CD8-positive, alpha-beta memory T cell (primary cell): Measurements from ENCODE around the gene RPGRIP1L. TPM values are rescaled to one million over a fixed set of nuclear protein-coding genes. Genes with fewer than 3 reads are reported as not detected.
"Not testable (repeated sequence)": the region's sequence is repeated elsewhere in the genome, so short reads cannot be mapped to it uniquely, and the experiment has no call there.

Source experiments
- CTCF ChIA-PET: fragments of 350-600 bp; sonication (Branson Sonifier 250); formaldehyde crosslinking; loops from one replicate; lab custom pipeline; 2021; ENCODE audit warnings: antibody characterized with exemption; lab: Charles Lee
- POLR2A ChIA-PET: fragments of 350-600 bp; sonication (Branson Sonifier 250); formaldehyde crosslinking; loops from one replicate; lab custom pipeline; 2021; ENCODE audit warnings: antibody characterized with exemption; lab: Charles Lee
- DNase-seq, 5 donors: peaks; one replicate each; pipeline versions ENCODE4 v3.0.0 to v3.0.0-alpha.2; 2020 to 2022; ENCODE audit warnings: mixed read lengths in 1 of 5
- H3K27ac ChIP-seq: one replicate; pipeline ENCODE4 v1.7.0; 2013; ENCODE audit warnings: low read depth, mild to moderate bottlenecking, low read length, moderate library complexity
- H3K27me3 ChIP-seq: 2 replicates; pipeline ENCODE4 v1.7.0; 2013; ENCODE audit warnings: low read length, mild to moderate bottlenecking; ENCODE audit not compliant: insufficient read depth, poor library complexity, severe bottlenecking
- H3K36me3 ChIP-seq: 2 replicates; pipeline ENCODE4 v1.7.0; 2013; ENCODE audit warnings: mild to moderate bottlenecking, low read length, moderate library complexity; ENCODE audit not compliant: insufficient read depth
- H3K4me1 ChIP-seq: 2 replicates; pipeline ENCODE4 v1.7.0; 2013; ENCODE audit warnings: mild to moderate bottlenecking, low read length, moderate library complexity; ENCODE audit not compliant: insufficient read depth
- H3K4me3 ChIP-seq: 2 replicates; pipeline ENCODE4 v1.7.0; 2013; ENCODE audit warnings: mild to moderate bottlenecking, low read length
- H3K9me3 ChIP-seq: 2 replicates; pipeline ENCODE4 v1.7.0; 2013; ENCODE audit warnings: mild to moderate bottlenecking, low read length
- H3K27ac Mint-ChIP-seq, 8 donors: one replicate each; pipeline ENCODE4 v1.8.0; 2020 to 2021; ENCODE audit warnings: mixed read lengths in 8 of 8, mild to moderate bottlenecking in 6 of 8, inconsistent platforms in 3 of 8, moderate library complexity in 3 of 8
- H3K27me3 Mint-ChIP-seq, 2 donors: one replicate each; pipeline ENCODE4 v1.8.0; 2020 to 2021; ENCODE audit warnings: mixed read lengths in 2 of 2, mild to moderate bottlenecking in 1 of 2, moderate library complexity in 1 of 2
- H3K36me3 Mint-ChIP-seq, 3 donors: one replicate each; pipeline ENCODE4 v1.8.0; 2020 to 2021; ENCODE audit warnings: mixed read lengths in 3 of 3, inconsistent platforms in 1 of 3, mild to moderate bottlenecking in 1 of 3
- H3K4me1 Mint-ChIP-seq, 3 donors: one replicate each; pipeline ENCODE4 v1.8.0; 2020 to 2021; ENCODE audit warnings: mixed read lengths in 3 of 3, inconsistent platforms in 1 of 3, mild to moderate bottlenecking in 1 of 3
- H3K4me3 Mint-ChIP-seq, 7 donors: one replicate each; pipeline ENCODE4 v1.8.0; 2020 to 2021; ENCODE audit warnings: mixed read lengths in 7 of 7, mild to moderate bottlenecking in 6 of 7, moderate library complexity in 4 of 7, inconsistent platforms in 2 of 7
- H3K9me3 Mint-ChIP-seq, 5 donors: one replicate each; pipeline ENCODE4 v1.8.0; 2020 to 2022; ENCODE audit warnings: mixed read lengths in 5 of 5, mild to moderate bottlenecking in 3 of 5, moderate library complexity in 2 of 5, inconsistent platforms in 1 of 5
- polyA plus RNA-seq: library from polyadenylated mRNA; unstranded; fragments of 300-500 nt; fragmentation: Illumina TruSeq; gene quantifications from one replicate; pipeline ENCODE4 v1.2.3, GENCODE V29; 2021
- total RNA-seq, 2 experiments: library from RNA; stranded (reverse); gene quantifications; one replicate each; pipeline ENCODE4 v1.2.3, GENCODE V29; 2021

The RPGRIP1L gene
- total and polyA plus RNA-seq, 3 experiments from 2014 or later = 3.0 to 9.8 (median 9.6) TPM

DNA sequence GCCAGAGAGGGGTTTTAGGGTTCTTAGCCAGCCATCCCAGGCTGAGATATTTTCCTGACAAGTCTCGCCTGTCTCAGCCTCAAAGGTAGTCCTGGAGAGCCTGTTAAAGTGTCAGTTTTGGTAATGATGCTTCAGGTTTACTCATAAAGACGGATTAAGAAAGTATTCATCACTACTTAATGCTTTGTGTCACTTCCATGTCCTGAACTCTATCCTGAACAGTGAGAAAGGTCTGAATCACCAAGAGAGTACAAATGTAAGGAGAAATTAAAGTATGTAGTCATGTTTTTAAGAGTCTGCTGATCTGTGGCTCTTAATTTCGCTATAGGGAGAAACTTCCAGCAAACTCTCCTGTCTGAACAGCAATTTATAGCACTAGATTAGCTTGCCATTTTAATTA, 14.0 kb downstream of the RPGRIP1L start:
- Mint-ChIP-seq H3K27me3 (no peaks in the 10 kb centered on the region), H3K27ac (no peak overlapping the region), H3K9me3 (peaks cover 0 to 8% (median 0%) of the 10 kb centered on the region in 5 donors), H3K4me1 (no peaks in the 10 kb centered on the region), H3K4me3 (no peak overlapping the region), H3K36me3 (peaks cover 4 to 22% (median 15%) of the 10 kb centered on the region in 3 donors)
- H3K36me3 ChIP-seq = no peaks in the 10 kb centered on the region
- H3K27me3 ChIP-seq = no peaks in the 10 kb centered on the region
- ChIA-PET CTCF (no interaction called here), POLR2A (no interaction called here)
- no peak for DNase-seq
- H3K9me3 ChIP-seq = no peaks in the 10 kb centered on the region
- no peak overlapping the region for H3K27ac ChIP-seq
- no peak overlapping the region for H3K4me3 ChIP-seq
- no peaks in the 10 kb centered on the region for H3K4me1 ChIP-seq

DNA sequence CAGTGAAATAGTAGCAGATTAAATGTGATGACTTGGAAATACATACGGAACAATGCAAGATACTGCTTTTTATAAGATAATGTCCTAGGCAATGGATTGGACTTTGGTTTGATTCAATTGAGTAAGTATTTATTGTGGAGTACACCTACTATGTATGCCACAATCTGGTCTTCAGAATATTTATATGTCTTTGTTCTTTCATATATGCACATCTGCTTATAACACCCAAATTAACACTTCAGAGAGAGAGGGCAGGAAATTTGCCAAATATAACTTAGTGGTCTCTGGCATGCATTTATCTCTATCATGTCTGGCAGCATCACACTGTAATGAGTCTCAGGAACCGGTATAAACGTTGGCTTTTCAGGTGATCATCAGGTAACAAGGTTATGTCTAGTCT, 16.9 kb downstream of the RPGRIP1L start:
- no peak overlapping the region for H3K4me3 ChIP-seq
- H3K9me3 ChIP-seq = no peaks in the 10 kb centered on the region
- no peaks in the 10 kb centered on the region for H3K27me3 ChIP-seq
- Mint-ChIP-seq H3K4me1 (no peaks in the 10 kb centered on the region), H3K4me3 (no peak overlapping the region), H3K36me3 (peaks cover 6 to 24% (median 24%) of the 10 kb centered on the region in 3 donors), H3K27me3 (no peaks in the 10 kb centered on the region), H3K9me3 (peaks cover 0 to 8% (median 0%) of the 10 kb centered on the region in 5 donors), H3K27ac (peak overlapping the region in 1 of 8 donors; percentile 25)
- no peaks in the 10 kb centered on the region for H3K36me3 ChIP-seq
- ChIA-PET POLR2A (no interaction called here), CTCF (no interaction called here)
- no peak for DNase-seq
- H3K4me1 ChIP-seq = no peaks in the 10 kb centered on the region
- H3K27ac ChIP-seq = no peak overlapping the region

DNA sequence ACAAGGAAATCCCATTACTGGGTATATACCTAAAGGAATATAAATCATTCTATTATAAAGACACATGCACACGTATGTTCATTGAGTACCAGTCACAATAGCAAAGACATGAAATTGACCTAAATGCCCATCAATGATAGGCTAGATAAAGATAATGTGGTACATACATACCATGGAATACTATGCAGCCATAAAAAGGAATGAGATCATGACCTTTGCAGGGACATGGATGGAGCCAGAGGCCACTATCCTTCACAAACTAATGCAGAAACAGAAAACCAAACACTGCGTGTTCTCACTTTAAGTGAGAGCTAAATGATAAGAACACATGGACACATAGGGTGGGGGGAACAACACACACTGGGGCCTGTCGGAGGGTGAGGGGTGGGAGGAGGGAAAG, 18.3 kb downstream of the RPGRIP1L start:
- H3K27ac Mint-ChIP-seq, H3K36me3 ChIP-seq, H3K4me1 ChIP-seq, POLR2A ChIA-PET, H3K4me3 Mint-ChIP-seq, H3K4me1 Mint-ChIP-seq, H3K27ac ChIP-seq, DNase-seq, H3K4me3 ChIP-seq, H3K9me3 ChIP-seq, H3K27me3 ChIP-seq, H3K27me3 Mint-ChIP-seq, CTCF ChIA-PET, H3K9me3 Mint-ChIP-seq: not testable (repeated sequence)
- H3K36me3 Mint-ChIP-seq = peaks cover 6 to 24% (median 23%) of the 10 kb centered on the region in 3 donors

DNA sequence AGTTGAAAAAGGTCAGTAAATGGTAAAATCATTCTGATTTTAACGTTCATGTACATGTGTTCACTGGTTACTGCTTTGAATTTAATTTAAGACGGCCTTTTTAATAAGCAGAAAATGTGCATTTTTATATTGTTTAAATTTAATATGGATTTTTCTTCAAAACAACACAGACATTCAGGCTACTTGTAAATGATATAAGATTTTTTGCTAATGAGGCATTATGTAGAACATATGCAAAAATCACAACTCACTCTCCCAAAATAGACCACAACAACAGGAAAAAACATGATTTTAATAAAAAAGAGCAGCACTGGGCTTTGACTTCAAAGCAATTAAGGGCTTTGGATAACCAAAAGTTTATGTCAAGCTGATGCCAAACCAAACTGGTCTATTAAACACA, 22.3 kb downstream of the RPGRIP1L start:
- Histone ChIP-seq H3K36me3 (no peaks in the 10 kb centered on the region), H3K9me3 (no peaks in the 10 kb centered on the region), H3K4me3 (no peak overlapping the region), H3K4me1 (no peaks in the 10 kb centered on the region), H3K27ac (no peak overlapping the region), H3K27me3 (no peaks in the 10 kb centered on the region)
- Mint-ChIP-seq H3K27ac (no peak overlapping the region), H3K4me1 (no peaks in the 10 kb centered on the region), H3K36me3 (peaks cover 4 to 25% (median 24%) of the 10 kb centered on the region in 3 donors), H3K4me3 (no peak overlapping the region), H3K27me3 (no peaks in the 10 kb centered on the region), H3K9me3 (peaks cover 0 to 8% (median 0%) of the 10 kb centered on the region in 5 donors)
- CTCF ChIA-PET = no interaction called here
- POLR2A ChIA-PET = no interaction called here
- no peak for DNase-seq

DNA sequence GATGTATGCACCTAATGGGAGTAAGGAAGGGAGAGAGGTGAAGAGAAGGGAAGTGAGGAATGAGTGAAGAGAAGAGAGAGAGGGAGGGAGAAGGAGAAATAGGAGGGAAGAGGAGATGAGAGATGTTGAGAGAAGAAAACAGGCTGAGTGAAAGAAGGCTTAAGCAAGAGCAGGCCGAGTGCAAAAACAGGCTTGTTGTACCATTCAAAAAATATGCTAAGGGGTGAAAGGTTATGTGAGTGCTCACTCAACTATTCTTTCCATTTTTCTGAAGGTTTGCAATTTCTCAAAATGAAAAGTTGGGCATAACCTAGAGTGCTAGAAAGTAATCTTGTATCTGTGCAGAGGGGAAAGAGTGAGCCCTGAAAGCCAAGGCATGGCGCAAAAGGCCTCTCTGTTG, 22.9 kb downstream of the RPGRIP1L start:
- H3K4me1 Mint-ChIP-seq = no peaks in the 10 kb centered on the region
- CTCF ChIA-PET = no interaction called here
- H3K27me3 ChIP-seq = no peaks in the 10 kb centered on the region

DNA sequence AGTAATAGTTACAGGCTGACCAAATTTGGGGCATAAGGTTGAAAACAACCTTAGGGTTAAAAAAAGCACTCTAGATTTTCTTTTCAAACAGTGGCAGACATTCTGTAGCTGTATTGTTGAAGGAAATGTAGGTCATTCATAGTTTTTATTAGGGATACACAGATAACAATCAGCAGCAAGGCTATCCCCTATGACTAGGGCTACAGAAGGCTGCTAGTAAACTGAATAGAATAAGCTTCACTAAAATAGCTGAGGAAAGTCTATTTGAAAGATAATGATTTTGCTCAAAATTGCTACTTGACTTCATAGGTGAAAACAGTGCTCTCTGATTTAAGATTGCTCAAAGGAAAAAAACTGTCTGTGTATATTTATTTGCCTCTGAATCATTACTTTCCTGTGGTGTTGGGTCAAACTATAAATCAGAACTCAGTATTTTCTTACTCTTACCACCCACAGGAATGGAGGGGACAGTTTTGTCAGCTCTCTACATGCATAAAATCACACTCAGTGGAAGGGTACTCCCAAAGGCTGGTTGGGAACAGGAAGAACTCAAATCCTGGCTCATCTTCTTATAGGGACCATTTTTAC, 24.8 kb downstream of the RPGRIP1L start:
- H3K4me3 ChIP-seq = no peak overlapping the region
- peak overlapping the region in 1 of 8 donors; percentile 32 for H3K27ac Mint-ChIP-seq
- H3K36me3 ChIP-seq = no peaks in the 10 kb centered on the region
- no peak overlapping the region for H3K4me3 Mint-ChIP-seq
- no peak for DNase-seq
- no peaks in the 10 kb centered on the region for H3K27me3 ChIP-seq
- no peaks in the 10 kb centered on the region for H3K4me1 Mint-ChIP-seq
- H3K36me3 Mint-ChIP-seq = peaks cover 4 to 13% (median 8%) of the 10 kb centered on the region in 3 donors
- no peaks in the 10 kb centered on the region for H3K9me3 Mint-ChIP-seq
- POLR2A ChIA-PET = no interaction called here
- CTCF ChIA-PET = interaction anchor here (1.2 kb wide), 1 partner anchor 64 kb away, joined by 3 read pairs; no protein-coding TSS in a partner anchor
- H3K4me1 ChIP-seq = no peaks in the 10 kb centered on the region
- no peaks in the 10 kb centered on the region for H3K27me3 Mint-ChIP-seq
- no peaks in the 10 kb centered on the region for H3K9me3 ChIP-seq
- no peak overlapping the region for H3K27ac ChIP-seq

More for the DNA sequence above, 22.9 kb downstream of the RPGRIP1L start:
- Mint-ChIP-seq H3K27ac (no peak overlapping the region), H3K36me3 (peaks cover 4 to 23% (median 20%) of the 10 kb centered on the region in 3 donors), H3K9me3 (peaks cover 0 to 8% (median 0%) of the 10 kb centered on the region in 5 donors), H3K27me3 (no peaks in the 10 kb centered on the region), H3K4me3 (no peak overlapping the region)
- Histone ChIP-seq H3K36me3 (no peaks in the 10 kb centered on the region), H3K4me3 (no peak overlapping the region), H3K9me3 (no peaks in the 10 kb centered on the region), H3K4me1 (no peaks in the 10 kb centered on the region), H3K27ac (no peak overlapping the region)
- DNase-seq = no peak
- POLR2A ChIA-PET = no interaction called here

DNA sequence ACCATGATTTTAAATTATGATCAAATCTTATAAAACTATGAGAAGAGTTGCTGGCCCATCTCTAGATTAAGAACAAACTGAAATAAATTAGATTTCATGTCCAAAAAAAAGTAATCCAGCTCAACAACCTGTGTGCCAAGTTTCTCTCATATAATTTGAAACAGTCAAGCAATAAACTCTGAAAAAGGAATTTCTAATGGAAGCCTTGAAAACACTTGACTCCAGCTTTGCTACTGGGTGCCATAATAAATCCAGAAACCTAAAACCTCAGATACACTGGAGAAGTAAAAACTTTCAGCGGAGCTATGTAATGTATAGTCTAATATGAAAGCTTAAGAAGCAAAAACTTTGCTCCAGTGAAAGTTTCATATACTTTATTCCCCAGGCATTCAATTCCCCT, 25.5 kb downstream of the RPGRIP1L start:
- H3K27me3 ChIP-seq = no peaks in the 10 kb centered on the region
- no peak for DNase-seq
- H3K36me3 ChIP-seq = no peaks in the 10 kb centered on the region
- no peak overlapping the region for H3K27ac ChIP-seq
- Mint-ChIP-seq H3K4me1 (no peaks in the 10 kb centered on the region), H3K27me3 (no peaks in the 10 kb centered on the region), H3K27ac (no peak overlapping the region), H3K4me3 (no peak overlapping the region), H3K9me3 (no peaks in the 10 kb centered on the region), H3K36me3 (peaks cover under 1 to 7% (median 1%) of the 10 kb centered on the region in 3 donors)
- ChIA-PET POLR2A (no interaction called here), CTCF (interaction anchor here (1.2 kb wide), 1 partner anchor 65 kb away, joined by 3 read pairs; no protein-coding TSS in a partner anchor)
- H3K4me3 ChIP-seq = no peak overlapping the region
- no peaks in the 10 kb centered on the region for H3K9me3 ChIP-seq
- no peaks in the 10 kb centered on the region for H3K4me1 ChIP-seq

DNA sequence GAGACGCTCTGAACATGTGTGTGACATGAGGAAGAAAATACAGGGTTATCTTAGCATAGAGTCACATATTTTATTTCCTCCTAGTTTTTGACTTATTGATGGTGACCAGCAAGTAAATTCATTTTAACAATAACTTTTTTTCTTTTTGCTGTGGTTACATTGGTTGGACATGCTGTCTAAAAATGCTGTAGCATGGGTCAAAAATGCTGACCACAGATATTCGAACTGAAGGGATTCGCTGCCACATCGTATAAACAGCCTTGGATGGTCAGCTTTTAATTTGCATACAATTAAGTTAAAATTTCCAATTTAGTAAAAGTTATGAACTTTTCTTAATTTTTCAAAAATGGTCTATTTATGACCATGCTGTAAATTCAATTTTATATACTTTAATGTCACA, 30.5 kb downstream of the RPGRIP1L start:
- Mint-ChIP-seq H3K4me1 (no peaks in the 10 kb centered on the region), H3K27ac (no peak overlapping the region), H3K36me3 (peaks cover 0 to 2% (median 1%) of the 10 kb centered on the region in 3 donors), H3K27me3 (no peaks in the 10 kb centered on the region), H3K9me3 (no peaks in the 10 kb centered on the region), H3K4me3 (no peak overlapping the region)
- Histone ChIP-seq H3K4me3 (no peak overlapping the region), H3K27me3 (no peaks in the 10 kb centered on the region), H3K4me1 (no peaks in the 10 kb centered on the region), H3K9me3 (no peaks in the 10 kb centered on the region), H3K36me3 (no peaks in the 10 kb centered on the region), H3K27ac (no peak overlapping the region)
- CTCF ChIA-PET = no interaction called here
- DNase-seq = no peak
- POLR2A ChIA-PET = no interaction called here
